ENCODE results near the gene GALNT2. TPM values are rescaled to one million over a fixed set of nuclear protein-coding genes. Genes with fewer than 3 reads are reported as not detected.

GALNT2 gene
- total RNA-seq, 2 experiments from 2014 or later = 48.2 to 51.0 TPM

- ChIA-PET CTCF (no interaction called here), POLR2A (no interaction called here)
- intact Hi-C loops (cut with DNase I, micrococcal nuclease) = no loop called here
- peaks cover 24% of the 10 kb centered on the region for H3K4me1 Mint-ChIP-seq
- peaks cover 4% of the 10 kb centered on the region for H3K36me3 Mint-ChIP-seq (ENCODE audit: low read depth)
- H3K4me3 Mint-ChIP-seq = no peak overlapping the region
- no peak for DNase-seq
- H3K27ac Mint-ChIP-seq = no peak overlapping the region
- peaks cover 2% of the 10 kb centered on the region for H3K27me3 Mint-ChIP-seq
- ATAC-seq = no peak
- H3K9me3 Mint-ChIP-seq (ENCODE audit: low read depth) = peaks cover 9% of the 10 kb centered on the region
Observed at GRCh38 chr1:230032516-230033281, 34.3 kb upstream of the GALNT2 start.

GRCh38 chr1:230037261-230037660 lies 29.8 kb upstream of the GALNT2 start:
- H3K27ac Mint-ChIP-seq = no peak overlapping the region
- peaks cover 4% of the 10 kb centered on the region for H3K4me1 Mint-ChIP-seq
- no peak for DNase-seq
- POLR2A ChIA-PET = no interaction called here
- peaks cover 7% of the 10 kb centered on the region for H3K27me3 Mint-ChIP-seq
- peak; percentile 61 for ATAC-seq
- peaks cover 4% of the 10 kb centered on the region for H3K36me3 Mint-ChIP-seq (ENCODE audit: low read depth)
- CTCF ChIA-PET = no interaction called here
- H3K4me3 Mint-ChIP-seq = no peak overlapping the region
- peaks cover 9% of the 10 kb centered on the region for H3K9me3 Mint-ChIP-seq (ENCODE audit: low read depth)
- intact Hi-C loops (cut with DNase I, micrococcal nuclease) = no loop called here

GRCh38 chr1:230040440-230040839 lies 26.6 kb upstream of the GALNT2 start:
- Mint-ChIP-seq H3K9me3 (ENCODE audit: low read depth) (peaks cover 9% of the 10 kb centered on the region), H3K36me3 (ENCODE audit: low read depth) (peaks cover 4% of the 10 kb centered on the region), H3K4me1 (peaks cover 4% of the 10 kb centered on the region), H3K27me3 (peaks cover 20% of the 10 kb centered on the region), H3K27ac (no peak overlapping the region), H3K4me3 (no peak overlapping the region)
- POLR2A ChIA-PET = no interaction called here
- no peak for ATAC-seq
- DNase-seq = no peak
- CTCF ChIA-PET = no interaction called here
- intact Hi-C loops (cut with DNase I, micrococcal nuclease) = no loop called here

GRCh38 chr1:230043081-230043480 lies 24.0 kb upstream of the GALNT2 start:
- peaks cover 20% of the 10 kb centered on the region for H3K27me3 Mint-ChIP-seq
- ATAC-seq (no peak), DNase-seq (no peak)
- intact Hi-C loops (cut with DNase I, micrococcal nuclease) = no loop called here
- ChIA-PET CTCF (interaction anchor here (1.1 kb wide), 1 partner anchor 9 kb away, joined by 3 read pairs; no protein-coding TSS in a partner anchor), POLR2A (no interaction called here)
- no peak overlapping the region for H3K27ac Mint-ChIP-seq
- no peaks in the 10 kb centered on the region for H3K4me1 Mint-ChIP-seq
- H3K36me3 Mint-ChIP-seq (ENCODE audit: low read depth) = no peaks in the 10 kb centered on the region
- no peak overlapping the region for H3K4me3 Mint-ChIP-seq
- H3K9me3 Mint-ChIP-seq (ENCODE audit: low read depth) = no peaks in the 10 kb centered on the region

GRCh38 chr1:230044729-230045128 lies 22.3 kb upstream of the GALNT2 start:
- no peaks in the 10 kb centered on the region for H3K4me1 Mint-ChIP-seq

GRCh38 chr1:230047114-230047865 lies 19.7 kb upstream of the GALNT2 start:
- intact Hi-C loops (cut with DNase I, micrococcal nuclease) = no loop called here
- H3K36me3 Mint-ChIP-seq (ENCODE audit: low read depth) = no peaks in the 10 kb centered on the region
- DNase-seq (no peak), ATAC-seq (no peak)
- peaks cover 3% of the 10 kb centered on the region for H3K9me3 Mint-ChIP-seq (ENCODE audit: low read depth)
- ChIA-PET CTCF (interaction anchor here (0.8 kb wide), 1 partner anchor 99 kb away, joined by 3 read pairs; no protein-coding TSS in a partner anchor), POLR2A (no interaction called here)
- no peak overlapping the region for H3K27ac Mint-ChIP-seq
- peaks cover 4% of the 10 kb centered on the region for H3K4me1 Mint-ChIP-seq
- peaks cover 16% of the 10 kb centered on the region for H3K27me3 Mint-ChIP-seq
- H3K4me3 Mint-ChIP-seq = no peak overlapping the region

More at GRCh38 chr1:230044729-230045128, 22.3 kb upstream of the GALNT2 start:
- H3K9me3 Mint-ChIP-seq (ENCODE audit: low read depth) = no peaks in the 10 kb centered on the region
- ATAC-seq (no peak), DNase-seq (no peak)
- ChIA-PET POLR2A (no interaction called here), CTCF (interaction anchor here (0.8 kb wide), 1 partner anchor 129 kb away, joined by 3 read pairs; no protein-coding TSS in a partner anchor)
- H3K4me3 Mint-ChIP-seq = no peak overlapping the region
- intact Hi-C loops (cut with DNase I, micrococcal nuclease) = no loop called here
- no peak overlapping the region for H3K27ac Mint-ChIP-seq
- peaks cover 19% of the 10 kb centered on the region for H3K27me3 Mint-ChIP-seq
- H3K36me3 Mint-ChIP-seq (ENCODE audit: low read depth) = no peaks in the 10 kb centered on the region

- DNase-seq (no peak), ATAC-seq (no peak)
- peaks cover 11% of the 10 kb centered on the region for H3K27me3 Mint-ChIP-seq
- peaks cover 3% of the 10 kb centered on the region for H3K9me3 Mint-ChIP-seq (ENCODE audit: low read depth)
- H3K4me1 Mint-ChIP-seq = peaks cover 4% of the 10 kb centered on the region
- intact Hi-C loops (cut with DNase I, micrococcal nuclease) = no loop called here
- CTCF ChIA-PET = no interaction called here
- H3K36me3 Mint-ChIP-seq (ENCODE audit: low read depth) = no peaks in the 10 kb centered on the region
- H3K27ac Mint-ChIP-seq = no peak overlapping the region
- POLR2A ChIA-PET = no interaction called here
- no peak overlapping the region for H3K4me3 Mint-ChIP-seq
Observed at GRCh38 chr1:230048322-230048721, 18.7 kb upstream of the GALNT2 start.

- ATAC-seq (no peak), DNase-seq (no peak)
- Mint-ChIP-seq H3K27ac (no peak overlapping the region), H3K9me3 (ENCODE audit: low read depth) (peaks cover 3% of the 10 kb centered on the region), H3K4me3 (no peak overlapping the region), H3K27me3 (peaks cover 8% of the 10 kb centered on the region), H3K36me3 (ENCODE audit: low read depth) (no peaks in the 10 kb centered on the region), H3K4me1 (peaks cover 4% of the 10 kb centered on the region)
- ChIA-PET CTCF (no interaction called here), POLR2A (no interaction called here)
- intact Hi-C loops (cut with DNase I, micrococcal nuclease) = no loop called here
Observed at GRCh38 chr1:230048922-230049321, 18.1 kb upstream of the GALNT2 start.

GRCh38 chr1:230049731-230050130 lies 17.3 kb upstream of the GALNT2 start:
- DNase-seq = no peak
- no peaks in the 10 kb centered on the region for H3K36me3 Mint-ChIP-seq (ENCODE audit: low read depth)
- H3K27ac Mint-ChIP-seq = no peak overlapping the region
- ATAC-seq = no peak
- H3K4me1 Mint-ChIP-seq = peaks cover 4% of the 10 kb centered on the region
- H3K9me3 Mint-ChIP-seq (ENCODE audit: low read depth) = peaks cover 3% of the 10 kb centered on the region
- ChIA-PET CTCF (no interaction called here), POLR2A (no interaction called here)
- intact Hi-C loops (cut with DNase I, micrococcal nuclease) = no loop called here
- no peak overlapping the region for H3K4me3 Mint-ChIP-seq
- H3K27me3 Mint-ChIP-seq = peaks cover 8% of the 10 kb centered on the region

GRCh38 chr1:230050973-230051735 lies 15.9 kb upstream of the GALNT2 start:
- no peak overlapping the region for H3K27ac Mint-ChIP-seq
- H3K27me3 Mint-ChIP-seq = peaks cover 3% of the 10 kb centered on the region
- peaks cover 4% of the 10 kb centered on the region for H3K4me1 Mint-ChIP-seq
- ATAC-seq (no peak), DNase-seq (no peak)
- intact Hi-C loops (cut with DNase I, micrococcal nuclease) = no loop called here
- no peaks in the 10 kb centered on the region for H3K36me3 Mint-ChIP-seq (ENCODE audit: low read depth)
- ChIA-PET POLR2A (no interaction called here), CTCF (no interaction called here)
- H3K4me3 Mint-ChIP-seq = no peak overlapping the region
- H3K9me3 Mint-ChIP-seq (ENCODE audit: low read depth) = peaks cover 3% of the 10 kb centered on the region

- intact Hi-C loops (cut with DNase I, micrococcal nuclease) = no loop called here
- peaks cover 3% of the 10 kb centered on the region for H3K9me3 Mint-ChIP-seq (ENCODE audit: low read depth)
Observed at GRCh38 chr1:230052018-230052417, 15.0 kb upstream of the GALNT2 start.

More at GRCh38 chr1:230052018-230052417, 15.0 kb upstream of the GALNT2 start:
- no peak overlapping the region for H3K27ac Mint-ChIP-seq
- DNase-seq = no peak
- peaks cover 1% of the 10 kb centered on the region for H3K27me3 Mint-ChIP-seq
- ATAC-seq = no peak
- no peaks in the 10 kb centered on the region for H3K36me3 Mint-ChIP-seq (ENCODE audit: low read depth)
- peaks cover 4% of the 10 kb centered on the region for H3K4me1 Mint-ChIP-seq
- H3K4me3 Mint-ChIP-seq = no peak overlapping the region
- ChIA-PET CTCF (no interaction called here), POLR2A (no interaction called here)
